T-helper 1 cell (primary cell): ENCODE data around the gene HNRNPU.

Source experiments
- DNase-seq, 5 donors: peaks; one replicate each; pipeline ENCODE4 v3.0.0-alpha.2; 2012 to 2020
- total RNA-seq, 4 donors: gene quantifications; one replicate each; lab custom pipeline; 2026; lab: John Stamatoyannopoulos, UW

The HNRNPU gene
- total RNA-seq: 1,268 to 1,509 (median 1,299) reads per million in 4 donors

DNA sequence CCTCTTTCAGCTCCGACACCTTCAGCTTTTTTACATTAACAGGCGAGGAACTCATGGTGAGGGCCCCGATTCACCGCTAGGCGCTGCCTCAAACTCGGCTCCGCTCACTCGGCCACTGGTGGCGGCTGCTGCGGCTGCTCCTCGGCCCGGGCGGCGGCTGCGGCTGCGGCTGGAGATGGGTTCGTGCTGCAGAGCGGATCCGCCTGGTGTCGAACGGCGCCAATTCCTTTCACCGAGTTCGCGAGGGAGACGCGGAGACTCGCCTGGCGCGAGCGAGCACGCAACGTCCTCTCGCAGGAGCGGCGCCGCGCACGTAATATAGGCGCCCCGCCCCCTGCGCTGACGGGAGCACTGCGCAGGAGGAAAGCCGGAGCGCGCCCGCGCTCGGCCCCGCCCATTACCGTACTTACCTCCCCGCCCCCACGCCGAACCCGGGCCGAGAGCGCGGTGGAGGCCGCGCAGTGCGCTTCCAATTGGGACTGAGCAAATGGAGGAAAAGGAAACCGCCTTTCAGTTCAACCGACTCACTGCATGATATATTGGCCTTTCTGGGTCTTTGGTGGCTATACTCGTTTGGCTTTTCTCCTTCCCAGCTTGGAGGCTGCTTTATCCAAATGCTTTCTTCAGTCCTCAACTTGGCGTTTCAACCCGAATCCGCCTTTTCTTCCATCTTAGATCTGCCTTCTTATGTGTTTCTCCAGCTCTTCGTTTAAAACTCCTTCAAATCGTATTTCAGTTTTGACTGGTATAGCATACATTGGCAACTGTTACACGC, at the start of gene HNRNPU:
HNRNPU (minus strand) TSS at position 291 of the 775 bp plus-strand sequence; CDS start at position 55, 236 bp downstream.
- DNase-seq: peak; percentile 92 to 98 (median 93)

- no peak for DNase-seq
These were observed 49.5 kb upstream of the HNRNPU start for GRCh38 chr1:244913806-244914205.

DNA sequence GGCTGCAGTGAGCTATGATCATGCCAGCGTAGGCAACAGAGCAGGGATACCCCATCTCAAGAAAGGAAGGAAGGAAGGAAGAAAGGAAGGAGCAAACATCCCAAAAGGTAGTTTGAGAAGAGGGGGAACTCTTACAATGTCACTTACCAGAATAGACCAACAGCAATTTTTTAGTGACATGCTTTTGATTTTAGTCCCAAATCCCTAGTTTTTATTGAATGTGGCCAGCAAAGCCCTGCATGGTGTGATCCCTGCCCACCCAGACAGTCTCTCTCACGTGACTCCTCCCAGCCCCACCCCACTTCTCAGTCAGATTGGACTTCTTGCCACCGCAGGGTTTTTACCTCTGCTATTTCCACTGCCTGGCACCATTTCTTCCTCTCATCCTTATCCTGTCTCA, 39.8 kb upstream of the HNRNPU start:
- DNase-seq: no peak

GRCh38 chr1:244901400-244902015, 37.2 kb upstream of the HNRNPU start:
- no peak for DNase-seq

DNA sequence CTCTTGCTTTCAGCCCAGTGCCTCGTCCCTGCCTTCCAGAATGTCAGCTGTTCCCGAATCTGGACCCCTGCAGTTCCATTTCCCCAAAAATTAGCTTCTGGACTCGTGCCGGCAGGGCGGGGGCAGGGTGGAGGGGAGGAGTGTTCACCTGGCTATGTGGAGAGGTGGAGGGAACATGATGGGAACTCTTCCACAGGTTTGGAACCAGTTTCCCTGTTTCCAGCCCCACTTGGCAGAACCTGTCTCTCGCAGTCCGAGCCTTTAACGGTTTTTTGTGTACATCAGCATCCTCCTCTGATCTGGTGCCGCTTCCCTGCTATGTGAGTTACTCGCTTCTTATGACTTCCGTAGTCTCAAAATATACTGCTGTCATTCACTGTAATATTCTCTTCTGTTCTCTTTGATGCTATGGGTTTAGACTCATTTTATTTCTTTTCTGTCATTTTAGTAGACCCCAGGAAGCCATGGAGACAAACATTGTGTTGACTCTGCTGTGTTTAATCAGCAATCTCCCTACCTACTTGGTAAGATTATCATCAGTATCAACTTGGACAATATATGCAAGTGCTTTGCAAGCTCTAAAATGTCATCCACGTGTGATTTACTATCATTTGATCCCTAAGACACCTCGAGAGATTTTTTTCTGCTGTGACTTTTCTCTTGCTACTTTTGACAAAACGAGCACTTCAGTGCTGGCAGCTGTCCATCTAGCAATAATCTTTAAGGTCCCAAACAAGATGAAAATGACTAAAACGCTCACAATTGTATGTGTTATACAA, 33.3 kb upstream of the HNRNPU start:
- no peak for DNase-seq

DNA sequence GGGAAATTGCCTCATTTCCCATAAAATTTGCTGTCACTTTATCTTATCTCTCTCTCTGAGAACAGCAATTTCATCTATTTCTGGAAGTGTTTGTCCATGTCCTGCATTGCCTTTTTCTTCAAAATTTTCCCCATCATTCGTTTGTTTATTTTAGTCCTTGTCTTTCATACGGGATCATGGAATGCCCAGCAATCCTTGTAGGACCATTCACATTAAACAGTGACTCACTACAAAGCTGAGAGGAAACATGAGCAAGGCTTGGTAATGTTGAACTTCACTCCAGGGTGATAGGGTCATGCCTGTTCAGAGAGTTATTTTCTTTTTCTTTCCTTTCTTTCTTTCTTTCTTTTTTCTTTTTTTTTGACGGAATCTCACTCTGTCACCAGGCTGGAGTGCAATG, 32.2 kb upstream of the HNRNPU start:
- no peak for DNase-seq

- no peak for DNase-seq
These were observed 29.5 kb upstream of the HNRNPU start for GRCh38 chr1:244893836-244894235.

DNA sequence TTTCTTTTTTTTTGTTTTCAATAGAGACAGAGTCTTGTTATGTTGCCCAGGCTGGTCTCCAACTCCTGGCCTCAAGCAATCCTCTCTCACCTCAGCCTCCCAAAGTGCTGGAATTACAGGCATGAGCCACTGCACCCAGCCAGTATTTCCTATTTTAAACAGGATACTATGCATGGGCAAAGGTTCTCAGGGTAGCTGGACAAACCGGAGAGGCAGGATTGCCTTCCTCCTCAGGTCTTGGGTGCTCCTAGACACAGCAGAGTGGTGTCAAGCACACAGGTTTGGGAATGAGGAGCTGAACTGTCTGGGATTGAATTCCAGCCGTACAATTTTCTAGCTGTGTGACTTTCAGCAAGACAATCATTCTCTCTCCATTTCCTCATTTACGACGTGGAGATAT, 22.9 kb upstream of the HNRNPU start:
- no peak for DNase-seq

DNA sequence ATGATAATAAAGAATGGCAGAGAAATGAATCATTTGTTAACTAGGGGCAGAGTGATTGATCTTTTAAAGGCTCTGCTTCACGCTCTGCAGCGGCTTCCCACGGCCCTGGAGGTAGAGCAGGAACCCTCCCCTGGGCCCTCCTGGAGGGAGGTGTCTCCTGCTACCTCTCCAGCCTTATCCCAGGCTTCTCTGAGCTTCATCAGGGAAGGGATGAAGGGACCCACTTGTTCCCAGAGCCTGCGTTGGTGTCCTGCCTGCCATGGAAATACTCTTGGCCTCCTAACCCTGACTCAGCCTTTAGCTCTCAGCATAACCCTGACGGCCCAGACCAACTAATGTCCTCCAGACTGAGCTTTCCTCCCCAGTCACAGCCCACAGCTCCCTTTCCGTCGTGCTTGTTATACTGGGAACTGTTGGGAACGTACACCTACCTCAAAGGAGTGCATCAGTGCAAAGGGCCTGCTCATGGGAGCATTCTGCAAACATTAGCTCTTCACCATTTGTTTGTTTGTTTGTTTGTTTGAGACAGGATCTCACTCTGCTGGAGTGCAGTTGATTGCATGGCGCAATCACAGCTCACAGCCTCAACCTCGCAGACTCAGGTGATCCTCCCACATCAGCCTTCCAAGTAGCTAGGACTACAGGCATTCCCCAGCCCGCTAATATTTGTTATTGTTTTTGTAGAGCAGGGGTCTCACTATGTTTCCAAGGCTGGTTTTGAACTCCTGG, 17.4 kb upstream of the HNRNPU start:
- no peak for DNase-seq

GRCh38 chr1:244878681-244879080, 14.3 kb upstream of the HNRNPU start:
- DNase-seq: no peak

DNA sequence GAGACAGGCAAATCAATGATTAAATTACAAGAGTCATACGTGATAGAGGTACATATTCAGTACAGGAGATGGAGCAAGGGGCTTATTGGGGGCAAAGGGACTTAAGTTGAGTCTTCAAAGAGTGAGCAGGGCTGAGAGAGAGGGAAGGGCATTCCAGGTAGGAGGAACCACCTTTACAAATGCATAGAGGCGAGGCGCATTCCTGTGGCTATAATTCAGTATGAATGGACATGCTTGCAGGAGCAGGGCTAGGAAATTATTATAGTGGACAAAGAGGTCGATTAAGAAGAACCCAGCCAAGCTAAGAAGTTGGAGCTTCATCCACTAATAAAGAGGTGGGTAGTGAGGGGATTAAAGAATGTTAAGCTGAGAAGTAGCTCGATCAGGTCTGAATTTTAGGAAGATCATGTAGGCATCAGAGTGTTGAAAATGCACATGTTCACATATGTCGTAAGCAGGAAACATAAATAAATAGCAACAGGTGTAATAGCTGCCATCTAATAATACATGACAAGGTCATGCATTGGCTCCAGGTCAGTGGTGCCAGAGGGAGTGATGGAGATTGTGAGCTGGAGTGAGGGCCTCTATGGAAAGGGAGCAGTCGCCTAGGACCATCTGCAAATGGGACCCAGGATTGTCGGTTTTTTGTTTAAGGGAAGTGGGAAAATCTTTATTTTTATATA, 12.0 kb upstream of the HNRNPU start:
- DNase-seq: no peak

GRCh38 chr1:244874974-244875579, 10.7 kb upstream of the HNRNPU start:
- DNase-seq: no peak

DNA sequence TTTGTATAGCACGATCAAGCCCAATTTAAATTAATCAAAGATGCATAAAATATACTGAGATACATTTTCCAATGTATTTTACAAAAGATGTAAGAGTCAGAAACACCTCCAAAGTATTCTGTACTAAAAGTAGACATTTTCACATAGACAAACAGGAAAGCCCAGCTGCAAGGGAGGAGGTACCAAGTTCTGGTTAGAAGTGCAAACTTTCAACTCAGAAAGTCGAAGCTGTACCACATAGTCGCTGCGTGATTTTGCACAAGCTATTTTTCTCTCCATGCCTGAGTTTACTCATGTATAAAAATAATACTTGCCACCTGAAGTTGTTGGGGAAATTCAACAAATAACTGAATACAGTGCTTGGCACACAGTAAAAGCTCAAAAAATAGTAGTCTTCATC, 5.6 kb upstream of the HNRNPU start:
- DNase-seq: no peak

DNA sequence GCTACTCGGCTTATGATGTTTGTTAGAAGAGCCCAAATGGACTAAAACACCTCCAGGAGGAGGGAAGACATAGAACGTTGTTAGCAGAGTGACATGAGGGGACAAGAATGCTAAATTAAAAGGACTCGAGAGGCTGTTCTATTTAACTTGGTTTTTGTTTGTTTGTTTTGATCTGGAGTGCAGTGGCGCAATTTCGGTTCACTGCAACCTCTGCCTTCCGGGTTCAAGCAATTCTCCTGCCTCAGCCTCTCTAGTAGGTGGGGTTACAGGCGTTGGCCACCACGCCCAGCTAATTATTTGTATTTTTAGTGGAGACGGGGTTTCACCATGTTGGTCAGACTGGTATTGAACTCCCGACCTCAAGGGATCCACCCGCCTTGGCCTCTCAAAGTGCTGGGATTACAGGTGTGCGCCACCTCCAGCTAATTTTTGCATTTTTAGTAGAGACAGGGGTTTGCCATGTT, 5.1 kb upstream of the HNRNPU start:
- no peak for DNase-seq

DNA sequence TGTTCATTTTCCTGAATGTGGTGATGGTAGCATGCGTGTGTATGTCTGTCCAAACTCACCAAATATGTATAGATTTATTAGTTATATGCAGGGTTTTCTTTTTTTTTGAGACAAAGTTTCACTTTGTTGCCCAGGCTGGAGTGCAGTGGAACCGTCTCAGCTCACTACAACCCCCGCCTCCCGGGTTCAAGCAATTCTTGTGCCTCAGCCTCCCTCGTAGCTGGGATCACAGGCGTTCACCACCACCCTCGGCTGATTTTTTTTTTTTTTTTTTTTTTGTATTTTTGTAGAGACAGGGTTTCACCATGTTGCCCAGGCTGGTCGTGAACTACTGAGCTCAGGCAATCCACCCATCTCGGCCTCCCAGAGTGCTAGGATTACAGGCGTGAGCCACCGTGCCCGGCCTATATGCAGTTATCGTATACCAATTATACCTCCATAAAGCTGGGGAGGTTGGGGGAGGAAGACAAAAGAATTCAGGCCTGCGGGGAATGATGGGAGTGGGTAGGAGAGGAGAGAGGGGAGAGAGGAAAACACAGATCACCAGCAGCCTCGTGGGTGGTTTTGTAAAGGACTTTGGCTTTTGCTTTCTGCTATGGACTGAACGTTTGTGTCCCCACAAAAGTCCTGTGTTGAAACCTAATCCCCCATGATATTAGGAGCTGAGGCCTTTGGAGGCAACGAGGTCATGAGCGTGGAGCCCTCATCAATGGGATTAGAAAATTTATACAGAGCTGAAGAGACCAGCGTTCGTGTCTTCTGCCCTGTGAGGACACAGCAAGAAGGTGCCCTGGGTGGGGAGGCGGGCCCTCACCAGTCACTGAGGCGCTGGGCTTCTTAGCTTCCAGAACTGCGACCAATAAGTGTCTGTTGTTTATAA, 4.4 kb upstream of the HNRNPU start:
- no peak for DNase-seq

- DNase-seq: no peak
These were observed 2.0 kb upstream of the HNRNPU start for GRCh38 chr1:244866355-244866754.

DNA sequence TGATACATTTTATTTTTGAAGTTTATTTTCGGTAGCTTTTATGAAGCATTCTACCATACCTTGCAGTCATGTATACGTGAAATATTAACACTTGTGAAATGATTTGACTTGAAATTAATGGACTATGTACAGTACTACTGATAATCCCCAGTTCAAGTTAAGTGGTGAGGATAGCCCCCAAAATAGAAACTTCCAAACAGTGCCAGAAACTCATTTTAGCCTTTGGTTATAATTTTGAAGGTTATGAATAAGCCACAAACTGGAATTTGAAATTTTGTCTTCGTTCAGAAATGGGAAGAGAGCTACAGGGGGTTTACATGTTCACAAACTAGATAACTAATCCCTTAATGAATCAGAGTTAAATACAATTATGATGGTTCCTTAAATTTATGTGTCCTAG, 1.5 kb upstream of the HNRNPU start:
- DNase-seq: no peak

GRCh38 chr1:244865028-244865371, 657 bp upstream of the HNRNPU start:
- peak in 1 of 5 donors; percentile 13 for DNase-seq

DNA sequence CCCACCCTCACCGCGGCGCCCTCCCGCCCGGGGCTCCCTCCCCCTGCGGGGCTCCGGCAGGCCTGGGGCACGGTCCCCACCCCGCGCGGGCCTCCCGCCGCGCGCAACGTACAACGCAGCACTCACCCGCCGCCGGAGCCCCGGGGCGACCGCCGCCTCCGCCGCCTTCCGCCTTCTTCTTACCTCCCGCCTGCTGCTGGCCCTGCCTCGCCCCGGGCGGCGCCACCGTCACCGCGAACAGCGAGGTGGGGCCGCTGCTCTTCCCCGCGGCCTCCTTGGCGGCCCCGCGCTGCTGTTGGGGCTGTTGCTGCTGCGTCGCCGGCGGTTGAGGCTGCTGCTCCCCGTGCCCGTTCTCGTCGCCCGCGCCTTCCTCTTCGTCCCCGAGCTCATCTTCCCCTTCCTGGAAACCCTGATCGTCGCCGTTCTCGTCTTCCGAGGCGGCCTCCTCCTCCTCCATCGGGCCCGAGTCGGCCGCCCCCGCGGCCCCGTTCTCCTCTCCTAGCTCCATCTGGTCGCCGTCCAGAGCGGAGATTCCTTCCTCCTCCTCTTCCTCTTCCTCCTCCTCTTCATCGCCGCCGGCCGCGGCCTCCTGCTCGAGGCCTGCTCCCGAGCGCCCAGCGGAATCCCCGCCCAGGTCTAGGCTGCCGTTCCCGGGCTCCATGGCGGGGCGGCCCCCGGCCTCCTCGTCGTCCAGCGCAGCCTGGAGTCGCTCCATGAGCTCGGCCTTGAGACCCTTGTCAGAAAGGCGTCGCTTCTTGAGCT, 671 bp downstream of the HNRNPU start:
- peak in 1 of 5 donors; percentile 43 for DNase-seq
